Epithelial cell of prostate (primary cell): Measurements from ENCODE around the gene HPDL.
A peak's percentile ranks its signal among the peaks of the same experiment; 100 is the strongest.

Experiments
- DNase-seq: peaks from one replicate; pipeline ENCODE4 v3.0.0-alpha.2; 2011; ENCODE audit warnings: low read depth, low spot score
- H3K27ac ChIP-seq: fragments of 450-650 bp; 2 replicates; pipeline ENCODE4 v1.5.1; 2017; ENCODE audit warnings: mild to moderate bottlenecking

Gene HPDL

DNA sequence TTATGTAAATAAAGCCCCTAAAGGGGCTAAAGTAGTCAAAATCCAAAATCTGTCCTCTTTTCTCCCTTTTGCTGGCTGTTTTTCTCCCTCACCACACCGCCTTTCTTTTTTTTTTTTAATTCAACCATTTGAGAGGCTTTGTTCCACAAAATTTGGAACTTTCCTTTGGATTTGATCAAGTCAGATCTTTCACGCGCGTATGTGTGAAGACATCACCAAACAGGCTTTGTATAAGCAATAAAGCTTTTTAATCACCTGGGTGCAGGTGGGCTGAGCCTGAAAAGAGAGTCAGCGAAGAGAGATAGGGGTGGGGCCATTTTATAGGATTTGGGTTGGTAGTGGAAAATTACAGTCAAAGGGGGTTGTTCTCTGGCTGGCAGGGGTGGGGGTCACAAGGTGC lies 5.3 kb upstream of the HPDL start:
- DNase-seq, result no peak
- no peak overlapping the region for H3K27ac ChIP-seq

DNA sequence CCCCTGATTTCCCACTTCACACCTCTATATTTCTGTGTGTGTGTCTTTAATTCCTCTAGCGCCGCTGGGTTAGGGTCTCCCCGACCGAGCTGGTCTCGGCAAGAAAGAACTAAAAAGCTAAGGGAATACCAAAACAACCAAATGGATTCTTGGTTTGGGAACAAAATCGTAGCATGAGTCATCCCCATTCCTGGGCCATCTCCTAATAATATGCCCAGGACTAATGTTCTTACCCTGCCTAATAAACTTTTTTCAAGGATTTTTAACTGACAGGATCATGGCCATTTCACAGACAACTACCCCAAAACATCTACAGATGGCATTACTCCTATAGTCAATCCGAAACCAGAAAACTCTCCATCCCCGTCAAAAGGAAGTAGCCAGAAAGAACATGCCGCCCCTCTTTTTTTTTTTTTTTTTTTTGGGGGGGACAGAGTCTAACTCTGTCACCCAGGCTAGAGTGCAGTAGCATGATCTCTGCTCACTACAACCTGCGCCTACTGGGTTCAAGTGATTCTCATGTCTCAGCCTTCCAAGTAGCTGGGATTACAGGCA lies 4.1 kb upstream of the HPDL start:
- DNase-seq, result no peak
- no peak overlapping the region for H3K27ac ChIP-seq

DNA sequence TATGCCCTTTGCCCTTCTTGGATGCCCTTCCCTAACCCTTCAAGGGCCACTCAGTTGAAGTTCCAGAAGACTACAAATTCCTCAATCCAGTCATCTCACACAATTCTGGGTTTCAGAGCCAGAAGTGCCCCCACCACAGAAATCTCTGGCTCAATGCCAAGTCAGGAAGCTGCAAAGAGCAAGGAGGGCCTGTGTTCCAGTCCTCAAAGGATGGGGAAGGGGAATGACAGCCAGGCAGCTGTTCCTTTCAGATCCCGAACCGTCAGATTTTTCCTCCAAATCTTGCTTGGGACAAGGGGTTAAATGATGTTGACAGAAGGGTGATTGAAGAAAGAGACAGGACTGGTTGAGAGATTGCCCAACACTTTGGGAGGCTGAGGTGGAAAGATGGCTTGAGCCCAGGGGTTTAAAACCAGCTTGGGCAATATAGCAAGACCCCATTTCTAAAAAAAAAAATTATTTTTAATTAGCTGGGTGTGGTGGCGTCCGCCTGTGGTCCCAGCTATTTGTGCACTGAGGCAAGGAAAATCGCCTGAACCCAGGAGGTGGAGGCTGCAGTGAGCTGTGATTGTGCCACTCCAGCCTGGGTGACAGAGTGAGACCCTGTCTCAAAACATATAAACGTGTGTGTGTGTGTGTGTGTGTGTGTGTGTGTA lies 716 bp upstream of the HPDL start:
- H3K27ac ChIP-seq, result no peak overlapping the region
- no peak for DNase-seq

DNA sequence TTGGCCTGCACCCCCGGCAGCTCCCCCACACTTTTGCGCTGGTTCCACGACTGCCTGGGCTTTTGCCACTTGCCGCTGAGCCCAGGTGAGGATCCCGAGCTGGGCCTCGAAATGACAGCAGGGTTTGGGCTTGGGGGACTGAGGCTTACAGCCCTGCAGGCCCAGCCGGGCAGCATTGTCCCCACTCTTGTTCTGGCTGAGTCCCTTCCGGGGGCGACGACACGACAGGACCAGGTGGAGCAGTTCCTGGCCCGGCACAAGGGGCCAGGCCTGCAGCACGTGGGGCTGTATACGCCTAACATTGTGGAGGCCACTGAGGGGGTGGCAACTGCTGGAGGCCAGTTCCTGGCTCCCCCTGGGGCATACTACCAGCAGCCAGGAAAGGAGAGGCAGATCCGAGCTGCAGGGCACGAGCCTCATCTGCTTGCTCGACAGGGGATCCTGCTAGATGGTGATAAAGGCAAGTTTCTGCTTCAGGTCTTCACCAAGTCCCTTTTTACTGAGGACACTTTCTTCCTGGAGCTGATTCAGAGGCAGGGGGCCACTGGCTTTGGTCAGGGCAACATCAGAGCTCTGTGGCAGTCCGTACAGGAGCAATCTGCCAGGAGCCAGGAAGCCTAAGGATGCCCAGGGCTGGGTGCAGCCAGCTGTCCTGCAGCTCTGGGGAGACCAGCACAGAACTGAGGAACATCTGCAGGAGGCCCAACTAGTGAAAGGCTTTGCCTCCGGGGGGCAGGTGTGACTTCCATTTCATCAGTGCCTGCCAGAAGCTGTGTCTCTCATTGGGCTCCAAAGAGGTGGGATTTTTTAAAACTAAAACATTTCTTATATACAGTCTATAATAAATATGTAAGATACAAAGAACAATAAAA lies 1.2 kb downstream of the HPDL start:
- DNase-seq, result no peak
- no peak overlapping the region for H3K27ac ChIP-seq

DNA sequence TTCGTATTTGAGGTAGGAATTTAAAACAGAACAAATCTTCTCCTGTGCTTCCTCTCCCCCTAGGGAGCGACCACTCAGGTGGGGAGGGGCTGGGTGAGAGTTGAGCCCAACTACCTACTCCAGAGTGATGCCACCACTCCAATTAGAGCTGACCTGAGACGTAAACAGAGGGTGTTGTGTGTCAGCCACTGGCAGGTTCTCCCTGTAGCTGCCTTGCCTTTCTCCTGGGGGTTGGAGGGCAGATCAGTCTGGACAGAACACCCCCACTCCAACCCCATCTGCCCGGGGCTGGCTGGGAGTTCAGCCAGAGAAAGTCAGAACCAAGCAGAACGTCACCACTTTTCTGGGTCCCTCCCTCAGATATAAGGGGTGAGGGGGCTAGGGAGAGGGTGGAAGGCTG lies 2.0 kb downstream of the HPDL start:
- no peak overlapping the region for H3K27ac ChIP-seq
- no peak for DNase-seq

DNA sequence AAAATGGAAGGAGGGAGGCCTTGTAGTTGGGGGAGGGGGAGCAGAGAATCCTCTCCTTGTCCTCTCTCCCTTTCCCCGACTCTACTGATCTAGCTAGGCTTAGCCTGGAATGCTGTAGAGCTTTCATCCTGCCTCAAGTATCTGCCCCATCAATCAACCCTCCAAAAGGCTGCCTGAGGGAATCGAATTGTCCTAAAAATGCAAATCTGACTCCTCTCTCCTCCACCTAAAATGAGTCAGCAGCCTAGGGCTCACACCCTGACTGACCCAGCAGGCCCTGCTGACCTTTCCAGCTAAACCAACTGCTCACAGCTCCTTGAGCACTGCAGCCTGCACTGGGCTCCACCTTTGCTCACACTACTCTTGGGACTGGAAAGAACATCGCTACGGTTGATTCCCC lies 2.8 kb downstream of the HPDL start:
- DNase-seq, result no peak
- H3K27ac ChIP-seq, result no peak overlapping the region

DNA sequence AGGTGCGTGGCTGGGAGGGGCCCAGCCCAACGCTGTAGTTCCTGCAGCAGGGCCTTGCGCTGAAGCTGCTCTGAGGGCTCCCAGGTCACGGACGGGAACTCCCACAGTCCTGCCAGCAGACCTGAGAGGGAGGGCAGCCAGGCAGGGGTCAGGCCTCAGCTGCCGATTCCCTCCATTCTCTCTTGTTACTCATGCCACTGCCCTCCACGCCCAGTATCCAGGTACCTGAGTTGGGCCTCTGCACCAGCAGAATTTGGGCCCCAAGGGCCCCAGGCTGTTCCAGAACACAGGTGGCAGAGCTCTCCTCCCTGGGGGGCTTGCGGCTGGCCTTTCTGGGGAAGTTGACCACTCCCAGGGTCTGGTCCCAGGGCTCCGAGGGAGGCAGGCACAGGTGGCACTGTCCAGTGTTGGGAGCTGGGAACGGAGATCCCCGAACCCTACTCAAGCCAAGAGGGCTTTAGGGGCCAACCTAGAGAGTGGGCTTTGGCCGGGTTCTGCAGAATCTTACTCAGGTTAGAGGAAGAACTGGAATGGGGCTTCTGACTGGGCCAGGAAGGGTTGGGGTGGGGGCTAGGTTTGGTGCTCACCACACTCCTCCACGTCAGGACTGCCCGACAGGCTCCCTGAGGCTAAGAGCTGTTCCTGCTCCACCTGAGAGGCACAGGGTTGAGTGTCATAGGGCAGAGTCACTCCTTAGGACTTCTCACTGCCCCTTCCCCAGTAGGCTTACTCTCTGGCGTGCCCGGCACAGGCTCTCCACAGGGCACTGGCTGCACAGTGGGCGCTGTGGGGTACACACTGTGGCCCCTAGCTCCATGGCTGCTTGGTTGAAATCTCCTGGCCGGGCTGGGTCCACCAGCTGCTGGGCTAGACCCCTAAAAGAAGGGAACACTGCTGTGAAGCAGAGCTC lies 5.0 kb downstream of the HPDL start:
- H3K27ac ChIP-seq, result no peak overlapping the region
- no peak for DNase-seq

DNA sequence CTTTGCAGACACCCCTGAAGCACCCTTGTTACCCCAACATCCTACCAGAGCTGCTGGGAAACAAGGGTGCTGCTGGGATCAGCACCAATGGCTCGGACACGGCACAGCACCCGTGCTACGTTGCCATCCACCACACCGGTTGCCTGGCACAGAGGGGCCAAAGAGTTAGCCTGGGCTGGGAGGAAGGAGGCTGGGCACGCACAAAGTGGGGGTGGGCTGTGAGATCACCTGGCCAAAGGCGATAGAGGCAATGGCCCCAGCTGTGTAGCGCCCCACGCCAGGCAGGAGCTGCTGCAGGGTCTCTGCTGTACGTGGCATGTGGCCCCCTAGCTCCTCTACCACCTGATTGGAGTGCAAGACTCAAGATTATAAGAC lies 5.6 kb downstream of the HPDL start:
- DNase-seq, result no peak
- H3K27ac ChIP-seq, result no peak overlapping the region

DNA sequence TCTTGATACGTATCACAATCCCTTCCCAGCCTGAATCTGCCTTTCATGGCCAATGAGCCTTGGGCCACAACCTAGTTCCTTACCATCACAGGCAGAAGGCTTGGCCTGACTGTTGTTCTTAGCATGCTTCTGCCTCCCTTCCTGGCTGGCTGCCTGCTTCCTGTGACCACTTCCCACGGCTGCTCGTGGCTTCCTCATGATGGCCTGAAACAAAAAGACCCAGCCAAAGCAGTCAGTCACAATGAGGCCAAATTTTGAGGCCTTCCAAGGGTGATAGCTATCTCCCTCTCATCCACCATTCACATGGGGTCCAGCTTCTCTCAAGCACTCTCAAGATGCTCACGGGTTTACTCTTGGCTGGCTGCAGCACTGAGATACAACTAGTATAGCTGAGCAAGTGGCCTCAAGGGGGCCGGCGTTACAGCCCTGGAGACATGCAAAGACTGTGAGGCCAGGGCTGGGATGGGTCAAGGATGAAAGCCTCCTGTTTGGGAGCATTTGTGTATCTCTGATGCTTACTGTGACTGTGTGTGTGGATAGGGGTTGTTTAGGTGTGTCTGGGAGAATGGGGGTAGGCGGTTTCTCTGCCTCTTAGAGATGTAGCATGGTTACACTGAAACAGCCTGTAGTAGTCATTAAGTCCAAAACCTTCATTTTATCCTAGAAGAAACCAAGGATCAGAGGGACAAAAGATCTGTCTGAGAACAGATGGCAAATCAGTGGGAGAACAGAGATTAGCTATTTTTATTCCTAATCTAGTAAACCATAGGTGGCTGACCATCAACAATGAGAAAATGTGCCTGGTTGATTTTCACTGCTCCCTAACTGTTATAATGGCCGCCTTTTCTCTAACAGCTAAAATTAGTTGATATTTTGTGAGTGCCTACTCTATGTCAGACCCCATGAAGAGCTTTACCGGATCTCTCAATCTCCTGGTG lies 7.9 kb downstream of the HPDL start:
- H3K27ac ChIP-seq, result no peak overlapping the region
- no peak for DNase-seq

DNA sequence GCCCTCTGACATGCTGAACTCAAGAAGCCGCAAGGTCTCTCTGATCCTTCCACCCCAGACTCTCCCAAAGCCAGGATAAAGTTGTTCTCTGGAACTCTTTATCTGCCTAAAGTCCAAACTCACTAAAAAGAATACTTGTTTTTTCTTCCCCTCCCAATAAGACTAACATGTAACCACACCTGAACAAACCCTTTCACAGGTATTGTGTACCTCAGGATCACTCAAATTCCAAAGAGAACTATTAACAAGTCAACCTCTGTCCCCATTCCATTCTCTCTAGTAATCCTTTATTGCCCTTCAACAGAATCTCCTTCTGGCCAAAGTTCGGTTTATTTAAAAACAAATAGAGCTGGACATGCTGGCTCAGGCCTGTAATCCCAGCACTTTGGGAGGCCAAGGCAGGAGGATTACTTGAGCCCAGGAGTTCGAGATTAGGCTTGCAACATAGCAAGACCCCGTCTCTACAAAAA lies 9.2 kb downstream of the HPDL start:
- peak overlapping the region; percentile 64 for H3K27ac ChIP-seq
- no peak for DNase-seq

DNA sequence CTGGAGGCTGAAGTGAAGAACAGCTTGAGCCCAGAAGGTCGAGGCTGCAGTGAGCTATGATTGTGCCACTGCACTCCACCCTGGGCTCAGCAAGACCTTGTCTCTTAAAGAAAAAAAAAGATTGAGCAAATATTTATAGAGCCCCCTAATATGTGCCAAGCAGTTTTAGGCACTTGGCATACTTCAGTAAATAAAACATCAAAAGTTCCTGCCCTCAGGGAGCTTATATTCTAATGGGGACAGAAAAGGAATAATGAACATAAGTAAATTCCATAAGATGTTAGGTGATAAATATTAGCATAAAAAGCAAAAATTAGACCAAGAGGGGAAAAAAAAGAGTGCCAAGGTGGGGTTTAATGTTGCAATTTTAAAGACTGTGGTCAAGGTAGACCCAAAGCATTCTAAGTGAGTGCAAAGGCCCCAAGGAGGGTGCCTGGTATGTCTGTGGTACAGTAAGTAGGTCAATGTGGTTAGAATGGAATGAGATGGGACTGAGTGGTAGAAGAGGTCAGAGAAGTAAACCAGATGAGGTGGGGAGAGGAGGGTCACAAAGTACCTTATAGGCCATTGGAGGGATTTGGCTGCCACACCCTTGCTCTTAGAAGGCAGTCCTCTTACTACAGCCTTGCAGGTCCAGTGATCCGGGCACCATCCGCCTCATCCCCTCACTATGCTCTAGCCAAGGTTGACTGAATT lies 11.1 kb downstream of the HPDL start:
- no peak overlapping the region for H3K27ac ChIP-seq
- DNase-seq, result no peak

DNA sequence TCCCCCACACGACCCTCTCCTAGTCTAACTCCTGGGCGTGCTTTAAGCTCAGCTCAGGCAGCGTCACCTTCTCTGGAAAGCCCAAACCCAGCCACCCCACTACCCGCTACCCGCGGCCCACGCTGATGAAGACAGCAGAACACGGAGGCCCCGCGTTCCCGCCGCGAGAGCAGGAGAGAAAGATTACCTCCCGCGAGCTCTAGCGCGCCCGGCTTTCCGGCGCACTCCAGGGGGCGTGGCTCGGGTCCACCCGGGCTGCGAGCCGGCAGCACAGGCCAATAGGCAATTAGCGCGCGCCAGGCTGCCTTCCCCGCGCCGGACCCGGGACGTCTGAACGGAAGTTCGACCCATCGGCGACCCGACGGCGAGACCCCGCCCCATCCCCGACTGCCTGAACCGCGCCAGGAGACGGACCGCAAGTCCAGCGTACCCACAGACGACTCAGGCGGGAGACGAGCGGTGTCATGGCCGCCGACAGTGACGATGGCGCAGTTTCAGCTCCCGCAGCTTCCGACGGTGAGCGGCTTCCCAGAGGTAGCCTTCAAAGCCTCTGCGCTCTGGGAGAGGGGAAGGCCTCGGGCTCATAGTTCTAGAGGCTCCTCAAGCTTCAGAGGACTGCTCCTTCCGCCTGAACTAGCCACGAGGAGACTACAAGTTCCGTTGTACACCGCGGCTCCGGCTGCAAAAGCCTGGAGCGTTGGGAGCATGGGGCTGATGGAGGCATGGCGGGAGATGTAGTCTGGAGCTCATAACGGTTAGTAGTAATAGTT lies 13.3 kb downstream of the HPDL start, which contains the start of the genes MUTYH and TOE1:
TSS of gene MUTYH (minus strand) at position 652 of the 770 bp plus-strand sequence. CDS start 5,935 bp downstream, outside the sequence.
TSS of gene TOE1 (plus strand) at position 382 of the 770 bp plus-strand sequence. CDS start at position 465, 83 bp downstream.
- H3K27ac ChIP-seq, result peak within 1 kb of the TSS; percentile 88
- DNase-seq, result no peak

DNA sequence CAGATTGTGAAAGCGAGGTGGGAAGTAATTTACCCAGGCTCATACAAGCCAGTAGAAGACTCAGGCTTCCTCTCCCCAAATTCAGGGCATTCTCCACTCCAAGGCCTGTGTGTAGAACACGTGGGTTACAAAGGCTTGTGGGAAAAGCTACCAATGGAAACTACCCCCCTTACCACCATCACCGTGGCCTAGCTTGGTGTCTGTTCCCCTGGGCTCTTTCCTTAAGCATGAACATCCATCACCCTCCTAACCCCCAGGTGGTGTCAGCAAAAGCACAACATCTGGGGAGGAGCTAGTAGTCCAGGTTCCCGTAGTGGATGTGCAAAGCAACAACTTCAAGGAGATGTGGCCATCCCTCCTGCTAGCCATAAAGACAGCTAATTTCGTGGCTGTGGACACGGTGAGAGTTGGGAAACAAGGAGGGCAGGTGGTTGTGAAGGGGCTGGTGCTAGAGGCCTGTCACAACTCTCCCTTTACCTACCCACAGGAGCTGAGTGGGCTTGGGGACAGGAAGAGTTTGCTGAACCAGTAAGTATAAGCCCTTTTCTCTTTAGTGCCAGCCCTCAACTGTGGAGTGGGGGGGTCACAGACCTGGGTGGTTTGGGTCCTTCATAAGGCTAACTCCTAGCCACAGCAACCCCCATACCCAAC lies 14.2 kb downstream of the HPDL start:
- DNase-seq, result no peak
- H3K27ac ChIP-seq, result peak overlapping the region; percentile 88

DNA sequence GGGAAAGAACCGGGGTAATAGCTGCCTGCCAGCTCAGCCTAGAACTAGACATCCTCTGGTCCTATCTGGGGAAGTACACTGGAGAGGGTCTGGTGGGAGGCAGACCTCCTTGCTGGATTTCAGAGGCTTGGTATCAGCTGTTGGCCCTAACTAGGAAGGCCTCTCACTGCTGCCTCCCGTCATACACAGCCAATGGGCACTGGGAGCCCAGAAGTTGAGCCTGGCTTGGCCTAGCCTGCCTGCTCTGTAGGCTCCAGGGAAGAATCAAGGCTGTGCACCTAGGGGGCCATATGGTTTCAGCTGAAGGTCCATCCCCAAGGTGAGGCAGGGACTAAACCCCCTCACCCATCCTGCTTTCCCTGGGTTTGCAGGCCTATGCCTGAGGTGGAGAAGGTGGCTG lies 17.8 kb downstream of the HPDL start:
- no peak for DNase-seq
- no peak overlapping the region for H3K27ac ChIP-seq

DNA sequence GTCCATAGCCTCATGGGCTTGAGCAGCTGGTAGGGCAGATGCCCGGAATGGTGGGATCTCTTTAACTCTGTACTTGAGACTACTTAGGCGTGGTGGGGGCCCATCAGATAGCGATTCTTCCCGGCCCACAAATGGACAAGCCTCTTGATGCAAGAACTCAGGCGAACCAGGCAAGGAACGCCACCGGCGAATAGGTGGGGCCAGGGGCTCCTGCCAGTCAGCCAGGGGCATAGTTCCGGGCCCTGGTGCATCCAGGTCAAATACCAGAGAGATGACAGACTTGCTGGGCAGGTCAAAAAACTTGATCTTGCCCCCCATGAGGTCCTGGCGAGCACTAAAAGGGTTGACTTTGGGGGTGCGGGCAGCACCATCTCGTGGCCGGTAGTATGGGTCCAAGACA lies 18.3 kb downstream of the HPDL start:
- H3K27ac ChIP-seq, result no peak overlapping the region
- no peak for DNase-seq

DNA sequence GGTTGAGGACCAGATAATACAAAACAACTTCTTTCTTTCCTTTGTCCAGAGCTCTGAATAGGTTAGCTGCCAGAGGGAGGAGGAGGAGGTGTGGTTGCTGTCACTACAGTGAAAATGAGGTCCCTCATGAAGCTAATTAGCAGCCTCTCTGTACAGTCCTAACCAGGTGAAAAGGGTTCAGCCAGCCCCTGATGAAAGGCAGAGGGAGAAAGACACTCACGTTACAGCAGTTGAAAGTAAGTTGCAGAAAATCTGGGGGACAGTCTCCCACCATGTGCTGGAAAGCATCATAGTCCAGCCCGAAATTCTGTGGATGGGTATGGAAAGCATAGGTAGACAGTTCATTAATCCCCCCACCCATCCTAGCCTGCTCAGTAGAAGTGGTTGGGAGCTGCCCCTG lies 19.8 kb downstream of the HPDL start:
- no peak overlapping the region for H3K27ac ChIP-seq
- DNase-seq, result no peak

DNA sequence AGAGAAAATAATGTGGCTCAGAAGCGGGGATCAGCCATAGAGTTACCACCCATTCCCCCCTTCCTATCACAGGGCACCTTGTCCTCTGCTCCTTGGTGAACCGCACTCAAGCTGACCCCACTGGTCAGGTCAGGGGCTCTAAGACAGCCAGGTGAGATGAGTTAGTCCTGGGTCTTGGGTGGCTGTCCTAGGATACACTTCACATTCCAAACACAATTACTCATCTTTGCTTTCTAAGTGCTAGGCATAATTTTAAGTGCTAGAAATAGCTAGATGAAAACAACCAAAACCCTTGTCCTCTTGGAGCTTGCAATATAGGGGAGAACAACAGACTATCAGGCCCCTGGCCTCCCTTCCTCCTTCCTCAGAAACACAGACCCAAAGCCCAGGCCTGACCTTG lies 21.3 kb downstream of the HPDL start:
- no peak for DNase-seq
- H3K27ac ChIP-seq, result peak overlapping the region; percentile 85
